Measurements from ENCODE around the gene CFAP61. TPM values are rescaled to one million over a fixed set of nuclear protein-coding genes. Genes with fewer than 3 reads are reported as not detected.

CFAP61 gene
- total RNA-seq, 4 donors from 2014 or later: 0.34 to 1.6 (median 1.1) TPM

DNA sequence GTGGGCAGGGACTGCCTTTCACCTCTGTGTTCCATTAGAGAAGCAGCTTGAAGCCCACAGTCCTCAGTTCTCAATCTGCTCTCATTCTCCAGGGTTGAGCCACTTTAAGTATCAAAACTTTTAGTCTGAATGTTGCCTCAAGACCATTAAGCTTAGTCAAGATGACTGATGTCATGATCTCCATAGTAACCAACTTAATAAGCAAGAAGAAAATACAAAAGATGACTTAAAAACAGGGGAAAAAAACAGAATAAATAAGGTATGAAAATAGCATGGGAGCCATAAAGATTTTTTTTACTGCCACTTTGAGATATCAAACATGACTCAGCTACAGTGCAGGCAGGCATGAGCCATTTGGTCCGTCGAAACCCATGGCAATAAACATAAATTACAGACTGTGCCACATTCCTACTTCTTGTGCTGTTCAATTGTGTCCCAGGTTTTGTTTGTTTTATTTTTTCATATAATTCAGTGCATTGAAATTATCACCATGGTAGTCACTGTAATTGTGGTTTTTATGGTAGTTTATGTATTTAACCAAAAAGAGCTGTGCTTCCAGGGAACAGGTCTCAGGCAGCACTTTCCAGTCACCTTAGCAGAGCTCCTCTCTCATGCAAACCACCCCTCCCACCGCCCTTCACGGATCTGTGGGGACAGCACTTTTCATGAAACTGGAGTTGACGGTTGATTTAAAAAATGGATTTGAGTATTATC lies 159.1 kb downstream of the CFAP61 start:
- Histone ChIP-seq H3K9me3 (no peaks in the 10 kb centered on the region), H3K4me1 (no peaks in the 10 kb centered on the region), H3K4me3 (replicated peaks in 1 of 3) (no peak overlapping the region), H3K27me3 (no peaks in the 10 kb centered on the region), H3K36me3 (no peaks in the 10 kb centered on the region), H3K27ac (no peak overlapping the region)
- intact Hi-C loops (cut with DNase I): no loop called here
- 87 to 89% methylated on average over 5 of the region's 5 CpGs for WGBS, 2 donors
- DNase-seq: no peak
- no peak for TF ChIP-seq POLR2A (IDR thresholded peaks at IDR 0.05)
- TF ChIP-seq, protein P1, sequence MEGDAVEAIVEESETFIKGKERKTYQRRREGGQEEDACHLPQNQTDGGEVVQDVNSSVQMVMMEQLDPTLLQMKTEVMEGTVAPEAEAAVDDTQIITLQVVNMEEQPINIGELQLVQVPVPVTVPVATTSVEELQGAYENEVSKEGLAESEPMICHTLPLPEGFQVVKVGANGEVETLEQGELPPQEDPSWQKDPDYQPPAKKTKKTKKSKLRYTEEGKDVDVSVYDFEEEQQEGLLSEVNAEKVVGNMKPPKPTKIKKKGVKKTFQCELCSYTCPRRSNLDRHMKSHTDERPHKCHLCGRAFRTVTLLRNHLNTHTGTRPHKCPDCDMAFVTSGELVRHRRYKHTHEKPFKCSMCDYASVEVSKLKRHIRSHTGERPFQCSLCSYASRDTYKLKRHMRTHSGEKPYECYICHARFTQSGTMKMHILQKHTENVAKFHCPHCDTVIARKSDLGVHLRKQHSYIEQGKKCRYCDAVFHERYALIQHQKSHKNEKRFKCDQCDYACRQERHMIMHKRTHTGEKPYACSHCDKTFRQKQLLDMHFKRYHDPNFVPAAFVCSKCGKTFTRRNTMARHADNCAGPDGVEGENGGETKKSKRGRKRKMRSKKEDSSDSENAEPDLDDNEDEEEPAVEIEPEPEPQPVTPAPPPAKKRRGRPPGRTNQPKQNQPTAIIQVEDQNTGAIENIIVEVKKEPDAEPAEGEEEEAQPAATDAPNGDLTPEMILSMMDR (IDR thresholded peaks at IDR 0.05): no peak

DNA sequence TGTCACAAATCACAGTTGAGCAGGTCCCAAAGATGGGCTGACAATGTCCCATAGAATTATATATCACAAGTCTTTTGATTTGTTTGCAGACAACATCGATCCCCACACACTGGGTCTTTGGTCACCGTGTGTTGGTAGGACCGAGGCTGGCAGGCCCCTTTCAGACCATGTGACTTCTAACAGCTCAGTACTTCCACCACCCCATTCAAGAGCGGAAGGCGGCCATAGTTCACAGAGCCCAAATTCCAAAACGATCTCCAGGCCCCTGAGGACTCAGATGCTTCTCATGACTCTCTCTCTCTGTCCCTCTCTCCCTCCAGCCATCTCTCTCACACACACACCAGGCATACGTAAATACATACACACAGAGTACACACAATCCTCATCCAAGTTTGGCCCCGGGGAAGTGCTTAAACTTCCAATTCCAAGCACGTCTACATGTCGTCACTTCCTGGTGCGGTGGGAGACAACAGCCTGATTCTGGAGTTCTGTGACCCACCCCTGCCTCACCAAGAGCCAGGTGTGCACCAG lies 159.7 kb downstream of the CFAP61 start:
- no peak overlapping the region for H3K27ac ChIP-seq
- H3K4me3 ChIP-seq (replicated peaks in 1 of 3): no peak overlapping the region
- intact Hi-C loops (cut with DNase I): no loop called here
- no peaks in the 10 kb centered on the region for H3K9me3 ChIP-seq
- DNase-seq: no peak
- TF ChIP-seq POLR2A (IDR thresholded peaks at IDR 0.05): no peak
- TF ChIP-seq, protein P1 (IDR thresholded peaks at IDR 0.05): no peak
- 86 to 89% methylated on average over 11 of the region's 11 CpGs for WGBS, 2 donors
- H3K4me1 ChIP-seq: peaks cover 0 to 6% of the 10 kb centered on the region in 2 donors
- H3K27me3 ChIP-seq: no peaks in the 10 kb centered on the region
- no peaks in the 10 kb centered on the region for H3K36me3 ChIP-seq

DNA sequence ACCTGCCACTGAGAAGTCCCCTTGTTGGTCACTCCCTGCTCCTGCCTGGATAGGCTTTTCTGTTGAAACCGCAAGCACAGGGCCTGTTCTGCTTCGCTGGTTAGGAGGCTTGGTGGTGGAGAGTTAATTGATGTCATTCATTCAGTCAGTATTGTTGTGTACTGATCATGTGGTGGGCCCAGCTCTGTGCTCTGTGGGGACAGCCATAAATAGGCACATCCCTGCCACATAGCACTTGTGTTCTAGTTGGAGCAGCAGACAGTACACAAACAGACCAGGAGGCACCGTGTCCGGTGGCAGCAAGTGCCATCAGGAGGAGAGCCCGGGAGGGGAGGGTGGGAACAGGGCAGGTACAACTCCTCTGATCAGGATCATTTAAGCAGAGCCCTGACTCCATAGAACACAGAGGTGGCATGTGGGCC lies 160.4 kb downstream of the CFAP61 start:
- TF ChIP-seq POLR2A (IDR thresholded peaks at IDR 0.05): no peak
- TF ChIP-seq, protein P1 (IDR thresholded peaks at IDR 0.05): no peak
- intact Hi-C loops (cut with DNase I): no loop called here

DNA sequence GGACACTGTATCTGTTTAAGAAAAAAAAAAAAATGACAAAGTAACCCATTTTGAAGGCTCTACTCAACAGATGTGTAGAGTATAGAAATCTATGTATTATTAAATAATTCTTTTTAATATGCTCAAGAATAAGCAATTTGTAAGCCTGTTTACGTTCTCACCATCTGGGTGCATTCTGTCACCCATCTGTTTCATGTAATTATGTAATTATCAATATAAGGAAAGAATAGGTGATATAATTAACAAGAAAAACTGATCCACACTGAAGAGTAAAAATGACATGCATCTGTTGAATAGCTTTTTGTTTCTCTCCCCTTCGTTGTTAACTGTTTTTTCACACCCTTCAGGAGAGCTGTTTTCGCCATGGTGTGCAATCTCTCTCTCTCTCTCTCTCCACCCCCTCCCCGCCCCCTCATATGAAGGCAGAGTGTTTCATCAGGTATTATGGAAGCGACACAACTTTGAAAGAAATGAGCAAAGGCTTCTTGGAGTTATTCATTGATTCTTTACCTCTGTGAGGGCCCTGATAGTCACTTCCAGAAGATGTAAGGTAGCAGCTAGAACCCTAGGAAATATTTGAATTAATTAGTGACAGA lies 161.3 kb downstream of the CFAP61 start:
- Histone ChIP-seq H3K27ac (no peak overlapping the region), H3K27me3 (no peaks in the 10 kb centered on the region), H3K9me3 (no peaks in the 10 kb centered on the region), H3K36me3 (no peaks in the 10 kb centered on the region), H3K4me1 (peaks cover 0 to 9% of the 10 kb centered on the region in 2 donors), H3K4me3 (replicated peaks in 1 of 3) (no peak overlapping the region)
- 78 to 79% methylated on average over 5 of the region's 5 CpGs for WGBS, 2 donors
- intact Hi-C loops (cut with DNase I): no loop called here
- DNase-seq: no peak
- TF ChIP-seq, protein P1 (IDR thresholded peaks at IDR 0.05): no peak
- no peak for TF ChIP-seq POLR2A (IDR thresholded peaks at IDR 0.05)

More for the DNA sequence above, 160.4 kb downstream of the CFAP61 start:
- H3K27me3 ChIP-seq: no peaks in the 10 kb centered on the region
- peaks cover 0 to 9% of the 10 kb centered on the region in 2 donors for H3K4me1 ChIP-seq
- peak in 1 of 2 donors; percentile 5 for DNase-seq
- H3K36me3 ChIP-seq: no peaks in the 10 kb centered on the region
- no peaks in the 10 kb centered on the region for H3K9me3 ChIP-seq
- H3K27ac ChIP-seq: no peak overlapping the region
- H3K4me3 ChIP-seq (replicated peaks in 1 of 3): no peak overlapping the region
- 22 to 56% methylated on average over 5 of the region's 5 CpGs for WGBS, 2 donors

DNA sequence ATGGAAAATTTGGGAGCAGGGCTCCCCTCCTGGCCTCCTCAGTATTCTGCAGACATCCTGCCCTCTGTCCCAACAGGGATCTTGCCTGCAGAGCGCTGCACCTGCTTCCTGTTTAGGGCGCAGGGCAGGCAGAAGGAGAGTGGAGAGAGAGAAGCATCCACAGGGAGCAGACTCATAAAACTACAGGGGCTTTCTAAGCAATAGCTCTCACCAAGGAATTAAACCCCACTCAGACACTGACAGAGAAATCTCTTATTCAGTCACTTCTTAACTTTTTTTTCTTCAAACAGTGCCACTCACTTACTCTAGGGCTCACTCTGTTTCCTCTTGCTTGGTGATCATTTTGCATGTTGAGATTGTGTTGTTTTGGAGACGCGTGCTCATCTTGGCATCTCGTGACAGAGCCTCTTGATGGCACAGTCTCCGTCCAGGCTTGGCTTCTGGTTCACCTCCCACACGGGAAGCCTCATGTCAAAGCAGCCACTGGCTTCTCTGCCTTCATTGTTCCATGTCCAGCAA lies 162.5 kb downstream of the CFAP61 start:
- H3K4me3 ChIP-seq (replicated peaks in 1 of 3): no peak overlapping the region
- no peaks in the 10 kb centered on the region for H3K27me3 ChIP-seq
- TF ChIP-seq, protein P1 (IDR thresholded peaks at IDR 0.05): no peak
- no peak for TF ChIP-seq POLR2A (IDR thresholded peaks at IDR 0.05)
- H3K4me1 ChIP-seq: peaks cover 0 to 9% of the 10 kb centered on the region in 2 donors
- 39 to 61% methylated on average over 7 of the region's 7 CpGs for WGBS, 2 donors
- intact Hi-C loops (cut with DNase I): no loop called here
- no peak overlapping the region for H3K27ac ChIP-seq
- H3K36me3 ChIP-seq: no peaks in the 10 kb centered on the region
- no peak for DNase-seq
- no peaks in the 10 kb centered on the region for H3K9me3 ChIP-seq

Data from thyroid gland (tissue), 4 donors.